Neural cell (in vitro differentiated cells): Measurements from ENCODE around the gene ZNF350. TPM values are rescaled to one million over a fixed set of nuclear protein-coding genes. Genes with fewer than 3 reads are reported as not detected.

Source experiments
- H2AFZ ChIP-seq: fragments of 200-600, 300-800 bp; sonication (generic), shearing (Covaris generic); 2 replicates; pipeline ENCODE4 v1.6.0; 2014; ENCODE audit warnings: low read depth, mild to moderate bottlenecking, antibody characterized with exemption, low read length, moderate library complexity
- H3F3A ChIP-seq: fragments of 200-600 bp; shearing (Covaris generic); 2 replicates; pipeline ENCODE4 v1.6.1; 2016; ENCODE audit warnings: mild to moderate bottlenecking, moderate library complexity, mixed read lengths, antibody characterized with exemption, low read length; ENCODE audit not compliant: insufficient read depth, poor library complexity, severe bottlenecking
- H3K27ac ChIP-seq: fragments of 200-600, 300-800 bp; sonication (generic), shearing (Covaris generic); 2 replicates; pipeline ENCODE4 v1.5.1; 2014; ENCODE audit warnings: mild to moderate bottlenecking, low read length, moderate library complexity
- H3K27me3 ChIP-seq: fragments of 300-800, 200-600 bp; sonication (generic), shearing (Covaris generic); 2 replicates; pipeline ENCODE4 v1.6.0; 2014; ENCODE audit warnings: mild to moderate bottlenecking, low read depth, low read length, moderate library complexity; ENCODE audit not compliant: insufficient read depth
- H3K36me3 ChIP-seq: fragments of 300-800, 200-600 bp; sonication (generic), shearing (Covaris generic); 2 replicates; pipeline ENCODE4 v1.5.1; 2014; ENCODE audit warnings: mild to moderate bottlenecking, antibody characterized with exemption, low read length, moderate library complexity; ENCODE audit not compliant: insufficient read depth
- H3K4me2 ChIP-seq: fragments of 300-800, 200-600 bp; sonication (generic), shearing (Covaris generic); 2 replicates; pipeline ENCODE4 v1.6.0; 2014; ENCODE audit warnings: mild to moderate bottlenecking, low read length
- H3K4me3 ChIP-seq: fragments of 300-800, 200-600 bp; sonication (generic), shearing (Covaris generic); 2 replicates; pipeline ENCODE4 v1.5.1; 2014; ENCODE audit warnings: mild to moderate bottlenecking, low read length, moderate library complexity
- H3K79me2 ChIP-seq: fragments of 200-600 bp; shearing (Covaris generic); replicated peaks from 2 replicates; pipeline ENCODE4 v1.6.0; 2014; ENCODE audit warnings: mild to moderate bottlenecking, low read length, moderate library complexity; ENCODE audit not compliant: insufficient read depth
- H3K9ac ChIP-seq: fragments of 300-800, 200-600 bp; sonication (generic), shearing (Covaris generic); 2 replicates; pipeline ENCODE4 v1.6.1; 2016; ENCODE audit warnings: mild to moderate bottlenecking, low read length, mixed read lengths
- H3K9me2 ChIP-seq: fragments of 200-600 bp; shearing (Covaris generic); 2 replicates; pipeline ENCODE4 v1.6.1; 2016; ENCODE audit warnings: mild to moderate bottlenecking, low read length, mixed read lengths; ENCODE audit not compliant: insufficient read depth
- H3K9me3 ChIP-seq: fragments of 200-600, 300-800 bp; sonication (generic), shearing (Covaris generic); 2 replicates; pipeline ENCODE4 v1.6.1; 2016; ENCODE audit warnings: mild to moderate bottlenecking, mixed run types, low read length, moderate library complexity, mixed read lengths
- H4K20me1 ChIP-seq: fragments of 200-600 bp; shearing (Covaris generic); 2 replicates; pipeline ENCODE4 v1.6.1; 2016; ENCODE audit warnings: mild to moderate bottlenecking, mixed run types; ENCODE audit not compliant: insufficient read depth
- EP300 ChIP-seq: fragments of 450-650 bp; conservative IDR thresholded peaks from 2 replicates; pipeline ENCODE4 v1.6.1; 2014; ENCODE audit warnings: antibody characterized with exemption, mild to moderate bottlenecking, moderate library complexity; ENCODE audit not compliant: poor library complexity, severe bottlenecking
- MXI1 ChIP-seq: fragments of 450-650 bp; conservative IDR thresholded peaks from 2 replicates; pipeline ENCODE4 v1.6.1; 2014; ENCODE audit warnings: antibody characterized with exemption, mild to moderate bottlenecking; ENCODE audit not compliant: poor library complexity, severe bottlenecking
- POLR2AphosphoS5 ChIP-seq: IDR thresholded peaks from 2 replicates; pipeline ENCODE4 v1.6.1; 2012
- polyA plus RNA-seq: library from polyadenylated mRNA; depleted of rRNA; stranded (reverse); fragments of >200 nt; gene quantifications from 2 replicates; pipeline ENCODE4 v1.2.3, GENCODE V29; 2014

Gene ZNF350
- polyA plus RNA-seq, 1 donor from 2014 or later = 7.9 TPM

- H3K36me3 ChIP-seq = no peaks in the 10 kb centered on the region
- no peaks in the 10 kb centered on the region for H4K20me1 ChIP-seq
- H3F3A ChIP-seq = no peaks in the 10 kb centered on the region
- H2AFZ ChIP-seq = no peak overlapping the region
- H3K9ac ChIP-seq = no peak overlapping the region
- peaks cover 5% of the 10 kb centered on the region for H3K9me3 ChIP-seq
- no peaks in the 10 kb centered on the region for H3K79me2 ChIP-seq
- H3K9me2 ChIP-seq = no peaks in the 10 kb centered on the region
- no peak overlapping the region for H3K4me3 ChIP-seq
- H3K27ac ChIP-seq = no peak overlapping the region
- H3K27me3 ChIP-seq = no peaks in the 10 kb centered on the region
- H3K4me2 ChIP-seq = no peak overlapping the region
- TF ChIP-seq MXI1 = no peak
- TF ChIP-seq POLR2AphosphoS5 = no peak
- no peak for TF ChIP-seq EP300
Observed at GRCh38 chr19:51915324-51915867, 71.2 kb downstream of the ZNF350 start.

Other genes with a start within 250 kb of the ZNF350 start
- gene FPR1, start 235.0 kb downstream of the ZNF350 start, polyA plus RNA-seq = not detected in 2 replicates
- not detected in 2 replicates for gene FPR2, start 225.7 kb downstream of the ZNF350 start, polyA plus RNA-seq
- gene FPR3, start 191.7 kb downstream of the ZNF350 start, polyA plus RNA-seq = not detected in 2 replicates
- 44.0 and 54.1 TPM in 2 replicates for gene ZNF577, start 98.9 kb downstream of the ZNF350 start, polyA plus RNA-seq
- gene ZNF649, start 81.8 kb downstream of the ZNF350 start, polyA plus RNA-seq = 19.8 and 23.8 TPM in 2 replicates
- 9.0 and 10.9 TPM in 2 replicates for gene ZNF613, start 59.4 kb downstream of the ZNF350 start, polyA plus RNA-seq
- 13.6 and 16.3 TPM in 2 replicates for gene ZNF615, start 21.4 kb upstream of the ZNF350 start, polyA plus RNA-seq
- gene ZNF614, start 41.5 kb upstream of the ZNF350 start, polyA plus RNA-seq = 15.8 and 17.8 TPM in 2 replicates
- gene ZNF432, start 62.0 kb upstream of the ZNF350 start, polyA plus RNA-seq = 38.7 and 48.6 TPM in 2 replicates
- gene ZNF841, start 108.9 kb upstream of the ZNF350 start, polyA plus RNA-seq = 27.5 and 30.1 TPM in 2 replicates
- gene ZNF616, start 153.1 kb upstream of the ZNF350 start, polyA plus RNA-seq = 9.7 and 10.9 TPM in 2 replicates
- 13.2 and 24.5 TPM in 2 replicates for gene ZNF836, start 184.8 kb upstream of the ZNF350 start, polyA plus RNA-seq
- 394 and 458 TPM in 2 replicates for gene PPP2R1A, start 203.2 kb upstream of the ZNF350 start, polyA plus RNA-seq